Kidney epithelial cell (primary cell): ENCODE data around the gene AKR1B1. TPM values are rescaled to one million over a fixed set of nuclear protein-coding genes. Genes with fewer than 3 reads are reported as not detected.

Source experiments
- DNase-seq: peaks from one replicate; pipeline ENCODE4 v3.0.0-alpha.2; 2010; ENCODE audit warnings: low read depth
- H3K27me3 ChIP-seq: 2 replicates; pipeline ENCODE4 v1.6.0; 2011; ENCODE audit warnings: low read length; ENCODE audit not compliant: control insufficient read depth, insufficient read depth
- H3K36me3 ChIP-seq: 2 replicates; pipeline ENCODE4 v1.5.1; 2011; ENCODE audit warnings: low read length; ENCODE audit not compliant: control insufficient read depth, insufficient read depth
- H3K4me3 ChIP-seq: 2 replicates; pipeline ENCODE4 v1.5.1; 2011; ENCODE audit warnings: low read depth, mild to moderate bottlenecking, control low read depth, low read length
- CTCF ChIP-seq: IDR thresholded peaks from 2 replicates; pipeline ENCODE4 v1.5.1; 2011; ENCODE audit warnings: mild to moderate bottlenecking, moderate library complexity, low read length, control low read depth, inconsistent platforms; ENCODE audit not compliant: insufficient read depth, poor library complexity, severe bottlenecking
- total RNA-seq: library from RNA; depleted of rRNA; stranded (reverse); fragments of >200 nt; gene quantifications from 2 replicates; pipeline ENCODE4 v1.2.3, GENCODE V29; 2015

Gene AKR1B1
- total RNA-seq, 1 donor from 2014 or later, result 80.0 TPM

GRCh38 chr7:134443396-134444070 lies 15.4 kb downstream of the AKR1B1 start:
- no peak for TF ChIP-seq CTCF
- DNase-seq, result no peak
- Histone ChIP-seq H3K36me3 (no peaks in the 10 kb centered on the region), H3K27me3 (no peaks in the 10 kb centered on the region), H3K4me3 (no peak overlapping the region)

GRCh38 chr7:134442441-134443220 lies 16.3 kb downstream of the AKR1B1 start:
- TF ChIP-seq CTCF, result no peak
- Histone ChIP-seq H3K4me3 (no peak overlapping the region), H3K36me3 (no peaks in the 10 kb centered on the region), H3K27me3 (no peaks in the 10 kb centered on the region)
- no peak for DNase-seq

GRCh38 chr7:134441264-134441663 lies 17.6 kb downstream of the AKR1B1 start:
- no peak for TF ChIP-seq CTCF

GRCh38 chr7:134440476-134440875 lies 18.4 kb downstream of the AKR1B1 start:
- Histone ChIP-seq H3K4me3 (no peak overlapping the region), H3K27me3 (no peaks in the 10 kb centered on the region), H3K36me3 (no peaks in the 10 kb centered on the region)
- no peak for DNase-seq
- TF ChIP-seq CTCF, result no peak

More at GRCh38 chr7:134441264-134441663, 17.6 kb downstream of the AKR1B1 start:
- Histone ChIP-seq H3K4me3 (no peak overlapping the region), H3K27me3 (no peaks in the 10 kb centered on the region), H3K36me3 (no peaks in the 10 kb centered on the region)
- DNase-seq, result no peak

- Histone ChIP-seq H3K4me3 (no peak overlapping the region), H3K36me3 (no peaks in the 10 kb centered on the region), H3K27me3 (no peaks in the 10 kb centered on the region)
- DNase-seq, result no peak
- TF ChIP-seq CTCF, result no peak
Observed at GRCh38 chr7:134440067-134440466, 18.8 kb downstream of the AKR1B1 start.

GRCh38 chr7:134438946-134439345 lies 20.0 kb downstream of the AKR1B1 start:
- H3K4me3 ChIP-seq, result no peak overlapping the region
- no peaks in the 10 kb centered on the region for H3K27me3 ChIP-seq
- TF ChIP-seq CTCF, result no peak
- no peaks in the 10 kb centered on the region for H3K36me3 ChIP-seq
- no peak for DNase-seq
